ENCODE measurements around the gene TTLL11.
"Not testable (repeated sequence)": the region's sequence is repeated elsewhere in the genome, so short reads cannot be mapped to it uniquely, and the experiment has no call there.

Gene TTLL11

GRCh38 chr9:122120316-122121071, 27.4 kb upstream of the TTLL11 start:
- Mint-ChIP-seq H3K4me1 (peaks cover 4% of the 10 kb centered on the region), H3K36me3 (no peaks in the 10 kb centered on the region), H3K27me3 (peaks cover 34% of the 10 kb centered on the region), H3K4me3 (no peak overlapping the region), H3K27ac (no peak overlapping the region), H3K9me3 (no peaks in the 10 kb centered on the region)
- DNase-seq: no peak
- CTCF ChIA-PET: interaction anchor here (0.8 to 17.1 kb wide), 7 partner anchors 8 to 1229 kb away, joined by 3 to 303 read pairs (median 5); no protein-coding TSS in a partner anchor

GRCh38 chr9:122119721-122120120, 26.6 kb upstream of the TTLL11 start:
- Mint-ChIP-seq H3K36me3 (no peaks in the 10 kb centered on the region), H3K27ac (no peak overlapping the region)

GRCh38 chr9:122119166-122119521, 26.0 kb upstream of the TTLL11 start:
- Mint-ChIP-seq H3K27me3 (peaks cover 24% of the 10 kb centered on the region), H3K4me3 (no peak overlapping the region), H3K36me3 (no peaks in the 10 kb centered on the region), H3K9me3 (no peaks in the 10 kb centered on the region), H3K4me1 (no peaks in the 10 kb centered on the region), H3K27ac (no peak overlapping the region)
- CTCF ChIA-PET: interaction anchor here (0.7 to 17.1 kb wide), 3 partner anchors 22 to 674 kb away, joined by 4 to 303 read pairs (median 248); no protein-coding TSS in a partner anchor
- DNase-seq: no peak

More at GRCh38 chr9:122119721-122120120, 26.6 kb upstream of the TTLL11 start:
- DNase-seq: no peak
- Mint-ChIP-seq H3K27me3 (peaks cover 29% of the 10 kb centered on the region), H3K4me3 (no peak overlapping the region), H3K9me3 (no peaks in the 10 kb centered on the region), H3K4me1 (no peaks in the 10 kb centered on the region)
- CTCF ChIA-PET: interaction anchor here (2.3 to 17.1 kb wide), 3 partner anchors 18 to 233 kb away, joined by 5 to 303 read pairs (median 248); no protein-coding TSS in a partner anchor

- H3K27me3 Mint-ChIP-seq: peaks cover 19% of the 10 kb centered on the region
- no peak overlapping the region for H3K4me3 Mint-ChIP-seq
- H3K9me3 Mint-ChIP-seq: no peaks in the 10 kb centered on the region
- no peaks in the 10 kb centered on the region for H3K36me3 Mint-ChIP-seq
- H3K27ac Mint-ChIP-seq: no peak overlapping the region
- CTCF ChIA-PET: interaction anchor here (0.7 to 17.1 kb wide), 2 partner anchors 22 to 675 kb away, joined by 4 to 248 read pairs; no protein-coding TSS in a partner anchor
- no peak for DNase-seq
- H3K4me1 Mint-ChIP-seq: no peaks in the 10 kb centered on the region
These were observed 25.4 kb upstream of the TTLL11 start for GRCh38 chr9:122118343-122119165.

- not testable (repeated sequence) for H3K36me3 Mint-ChIP-seq, H3K27ac Mint-ChIP-seq, DNase-seq, H3K9me3 Mint-ChIP-seq, H3K4me3 Mint-ChIP-seq, H3K4me1 Mint-ChIP-seq
- CTCF ChIA-PET: interaction anchor here (1.2 to 17.1 kb wide), 2 partner anchors 20 to 233 kb away, joined by 5 to 248 read pairs; no protein-coding TSS in a partner anchor
- peaks cover 11% of the 10 kb centered on the region for H3K27me3 Mint-ChIP-seq
These were observed 24.1 kb upstream of the TTLL11 start for GRCh38 chr9:122117241-122117640.

- no peaks in the 10 kb centered on the region for H3K9me3 Mint-ChIP-seq
- no peak for DNase-seq
- CTCF ChIA-PET: interaction anchor here (1.2 to 17.1 kb wide), 4 partner anchors 8 to 234 kb away, joined by 3 to 248 read pairs (median 6); no protein-coding TSS in a partner anchor
- peaks cover 11% of the 10 kb centered on the region for H3K27me3 Mint-ChIP-seq
- H3K4me3 Mint-ChIP-seq: no peak overlapping the region
- H3K4me1 Mint-ChIP-seq: no peaks in the 10 kb centered on the region
- no peaks in the 10 kb centered on the region for H3K36me3 Mint-ChIP-seq
- H3K27ac Mint-ChIP-seq: no peak overlapping the region
These were observed 23.5 kb upstream of the TTLL11 start for GRCh38 chr9:122116448-122117173.

GRCh38 chr9:122116040-122116439, 22.9 kb upstream of the TTLL11 start:
- Mint-ChIP-seq H3K36me3 (no peaks in the 10 kb centered on the region), H3K27me3 (peaks cover 11% of the 10 kb centered on the region), H3K4me1 (no peaks in the 10 kb centered on the region), H3K4me3 (no peak overlapping the region), H3K27ac (no peak overlapping the region), H3K9me3 (no peaks in the 10 kb centered on the region)
- no peak for DNase-seq
- CTCF ChIA-PET: interaction anchor here (1.2 to 17.1 kb wide), 3 partner anchors 9 to 234 kb away, joined by 3 to 248 read pairs (median 7); no protein-coding TSS in a partner anchor

GRCh38 chr9:122115176-122116035, 22.3 kb upstream of the TTLL11 start:
- Mint-ChIP-seq H3K4me3 (no peak overlapping the region), H3K27ac (no peak overlapping the region), H3K4me1 (no peaks in the 10 kb centered on the region), H3K27me3 (peaks cover 14% of the 10 kb centered on the region), H3K9me3 (no peaks in the 10 kb centered on the region), H3K36me3 (no peaks in the 10 kb centered on the region)
- CTCF ChIA-PET: interaction anchor here (1.2 to 17.1 kb wide), 3 partner anchors 10 to 235 kb away, joined by 3 to 248 read pairs (median 7); no protein-coding TSS in a partner anchor
- no peak for DNase-seq

GRCh38 chr9:122113574-122113973, 20.5 kb upstream of the TTLL11 start:
- CTCF ChIA-PET: interaction anchor here (17.1 kb wide), 1 partner anchor 17 kb away, joined by 248 read pairs; no protein-coding TSS in a partner anchor
- H3K27me3 Mint-ChIP-seq: peaks cover 15% of the 10 kb centered on the region
- H3K27ac Mint-ChIP-seq: no peak overlapping the region
- H3K4me3 Mint-ChIP-seq: no peak overlapping the region
- H3K4me1 Mint-ChIP-seq: no peaks in the 10 kb centered on the region
- H3K36me3 Mint-ChIP-seq: no peaks in the 10 kb centered on the region
- no peaks in the 10 kb centered on the region for H3K9me3 Mint-ChIP-seq
- DNase-seq: no peak

GRCh38 chr9:122112238-122112637, 19.1 kb upstream of the TTLL11 start:
- H3K4me3 Mint-ChIP-seq: no peak overlapping the region
- peaks cover 15% of the 10 kb centered on the region for H3K27me3 Mint-ChIP-seq
- DNase-seq: no peak
- no peaks in the 10 kb centered on the region for H3K36me3 Mint-ChIP-seq
- no peaks in the 10 kb centered on the region for H3K9me3 Mint-ChIP-seq
- CTCF ChIA-PET: interaction anchor here (0.9 kb wide), 1 partner anchor 9 kb away, joined by 3 read pairs; no protein-coding TSS in a partner anchor
- no peak overlapping the region for H3K27ac Mint-ChIP-seq
- no peaks in the 10 kb centered on the region for H3K4me1 Mint-ChIP-seq

- peaks cover 15% of the 10 kb centered on the region for H3K27me3 Mint-ChIP-seq
- H3K36me3 Mint-ChIP-seq: no peaks in the 10 kb centered on the region
- CTCF ChIA-PET: interaction anchor here (1.5 kb wide), 1 partner anchor 12 kb away, joined by 4 read pairs; no protein-coding TSS in a partner anchor
- no peaks in the 10 kb centered on the region for H3K4me1 Mint-ChIP-seq
- no peak overlapping the region for H3K4me3 Mint-ChIP-seq
- no peak for DNase-seq
- no peaks in the 10 kb centered on the region for H3K9me3 Mint-ChIP-seq
- no peak overlapping the region for H3K27ac Mint-ChIP-seq
These were observed 18.4 kb upstream of the TTLL11 start for GRCh38 chr9:122111413-122112085.

GRCh38 chr9:122110100-122110833, 17.2 kb upstream of the TTLL11 start:
- H3K4me3 Mint-ChIP-seq: no peak overlapping the region
- no peaks in the 10 kb centered on the region for H3K4me1 Mint-ChIP-seq
- DNase-seq: no peak
- peaks cover 9% of the 10 kb centered on the region for H3K27me3 Mint-ChIP-seq
- no peaks in the 10 kb centered on the region for H3K9me3 Mint-ChIP-seq
- H3K27ac Mint-ChIP-seq: no peak overlapping the region
- H3K36me3 Mint-ChIP-seq: no peaks in the 10 kb centered on the region
- CTCF ChIA-PET: interaction anchor here (1.3 to 1.5 kb wide), 3 partner anchors 11 to 240 kb away, joined by 3 to 9 read pairs (median 4); no protein-coding TSS in a partner anchor

Measured in activated naive CD4-positive, alpha-beta T cell treated with anti-CD3 and anti-CD28 coated beads, Interleukin-2, amount 10 ng/mL, durations not matched to agents 7 days and 5 days (primary cell).